ENCODE results near the gene TEX2. TPM values are rescaled to one million over a fixed set of nuclear protein-coding genes. Genes with fewer than 3 reads are reported as not detected.

TEX2 gene
- total RNA-seq, 4 donors from 2014 or later: 35.5 to 41.3 (median 36.9) TPM

DNA sequence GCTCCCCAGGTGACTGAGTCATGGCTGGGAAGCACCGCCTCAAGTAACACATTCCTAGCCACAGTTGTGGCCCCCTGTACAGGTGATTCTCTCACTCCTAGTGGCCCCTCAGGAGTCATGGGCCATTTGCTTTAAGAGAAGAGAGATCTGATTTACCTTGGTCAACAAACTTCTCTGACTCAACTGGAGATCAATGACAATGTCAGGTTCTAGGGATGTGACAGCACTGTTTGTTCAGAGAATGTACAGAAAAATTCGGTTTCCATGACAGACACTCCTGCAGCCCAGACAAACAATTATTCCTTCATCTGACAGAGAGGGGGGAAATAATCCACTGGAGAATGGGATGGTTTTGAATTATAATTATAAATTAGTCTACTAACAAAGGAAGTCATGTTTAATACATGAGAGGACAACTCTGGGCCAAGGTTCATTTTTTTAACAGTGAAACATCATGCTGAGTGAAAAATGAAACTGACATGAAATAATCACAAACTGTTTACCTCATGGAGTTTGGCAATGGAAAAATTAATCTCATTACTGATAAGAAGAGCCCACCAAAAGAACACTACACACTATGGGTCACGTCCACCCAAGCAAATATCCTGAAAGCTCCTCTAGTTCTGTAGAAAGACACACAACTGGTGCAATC lies 142.8 kb downstream of the TEX2 start:
- Histone ChIP-seq H3K27me3 (no peaks in the 10 kb centered on the region), H3K4me1 (peaks cover 43% of the 10 kb centered on the region), H3K4me3 (no peak overlapping the region), H3K9me3 (no peaks in the 10 kb centered on the region), H3K36me3 (peaks cover 4% of the 10 kb centered on the region), H3K27ac (no peak overlapping the region)
- no peak for DNase-seq (ENCODE audit: low spot score in 2 of 2)
- 88% methylated on average over 3 of the region's 3 CpGs for WGBS
- TF ChIP-seq POLR2AphosphoS5 (IDR thresholded peaks at IDR 0.05) (no peak), POLR2A (IDR thresholded peaks at IDR 0.05) (no peak), EP300 (IDR thresholded peaks at IDR 0.05) (no peak)
- TF ChIP-seq, protein P1, sequence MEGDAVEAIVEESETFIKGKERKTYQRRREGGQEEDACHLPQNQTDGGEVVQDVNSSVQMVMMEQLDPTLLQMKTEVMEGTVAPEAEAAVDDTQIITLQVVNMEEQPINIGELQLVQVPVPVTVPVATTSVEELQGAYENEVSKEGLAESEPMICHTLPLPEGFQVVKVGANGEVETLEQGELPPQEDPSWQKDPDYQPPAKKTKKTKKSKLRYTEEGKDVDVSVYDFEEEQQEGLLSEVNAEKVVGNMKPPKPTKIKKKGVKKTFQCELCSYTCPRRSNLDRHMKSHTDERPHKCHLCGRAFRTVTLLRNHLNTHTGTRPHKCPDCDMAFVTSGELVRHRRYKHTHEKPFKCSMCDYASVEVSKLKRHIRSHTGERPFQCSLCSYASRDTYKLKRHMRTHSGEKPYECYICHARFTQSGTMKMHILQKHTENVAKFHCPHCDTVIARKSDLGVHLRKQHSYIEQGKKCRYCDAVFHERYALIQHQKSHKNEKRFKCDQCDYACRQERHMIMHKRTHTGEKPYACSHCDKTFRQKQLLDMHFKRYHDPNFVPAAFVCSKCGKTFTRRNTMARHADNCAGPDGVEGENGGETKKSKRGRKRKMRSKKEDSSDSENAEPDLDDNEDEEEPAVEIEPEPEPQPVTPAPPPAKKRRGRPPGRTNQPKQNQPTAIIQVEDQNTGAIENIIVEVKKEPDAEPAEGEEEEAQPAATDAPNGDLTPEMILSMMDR (IDR thresholded peaks at IDR 0.05): no peak

DNA sequence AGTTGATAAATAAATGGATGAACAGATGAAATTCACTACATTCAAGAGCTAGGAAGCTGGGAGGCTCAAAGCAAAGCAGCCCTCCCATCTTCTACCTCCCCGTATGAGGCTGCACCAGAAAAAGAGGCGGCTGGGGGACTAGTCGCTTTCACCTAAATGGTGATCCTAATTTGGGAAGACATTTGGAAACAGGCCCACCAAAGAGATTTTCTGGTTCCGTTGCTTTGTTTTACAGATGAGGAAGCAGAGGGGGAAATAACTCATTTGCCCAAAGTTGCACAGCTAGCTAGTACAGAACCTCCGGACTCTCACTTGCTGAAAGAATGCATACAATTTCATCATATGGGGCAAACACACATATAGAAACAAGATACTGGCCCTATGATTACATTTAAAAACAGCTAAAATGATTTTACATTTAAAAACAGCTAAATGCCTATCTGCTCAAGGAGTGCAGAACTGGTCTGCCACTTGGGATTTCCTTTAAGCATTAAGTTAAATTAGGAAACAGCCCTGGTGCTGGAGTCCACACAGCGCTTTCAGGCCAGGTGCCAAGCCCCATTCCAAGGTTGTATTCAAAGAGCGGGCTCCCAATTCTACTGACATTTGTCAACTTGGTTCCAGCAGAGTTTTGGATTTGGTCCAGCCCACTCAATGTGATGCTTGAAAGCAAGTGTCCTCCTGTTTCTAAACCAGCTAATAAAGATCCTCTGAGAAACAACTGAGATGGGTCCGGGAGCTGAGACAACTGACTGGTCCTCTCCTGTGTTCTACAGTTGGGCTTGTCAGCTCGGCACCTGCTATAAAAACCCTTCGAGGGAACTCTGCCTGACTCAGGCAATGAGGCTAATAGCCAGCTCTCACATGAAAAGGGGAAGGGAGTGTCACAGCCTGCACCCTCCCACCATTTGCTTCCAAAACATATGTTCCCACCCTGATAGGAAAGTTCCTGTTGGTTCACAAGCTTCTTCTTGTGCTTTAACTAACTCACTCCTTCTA lies 144.8 kb downstream of the TEX2 start:
- DNase-seq (ENCODE audit: low spot score in 2 of 2): no peak

DNA sequence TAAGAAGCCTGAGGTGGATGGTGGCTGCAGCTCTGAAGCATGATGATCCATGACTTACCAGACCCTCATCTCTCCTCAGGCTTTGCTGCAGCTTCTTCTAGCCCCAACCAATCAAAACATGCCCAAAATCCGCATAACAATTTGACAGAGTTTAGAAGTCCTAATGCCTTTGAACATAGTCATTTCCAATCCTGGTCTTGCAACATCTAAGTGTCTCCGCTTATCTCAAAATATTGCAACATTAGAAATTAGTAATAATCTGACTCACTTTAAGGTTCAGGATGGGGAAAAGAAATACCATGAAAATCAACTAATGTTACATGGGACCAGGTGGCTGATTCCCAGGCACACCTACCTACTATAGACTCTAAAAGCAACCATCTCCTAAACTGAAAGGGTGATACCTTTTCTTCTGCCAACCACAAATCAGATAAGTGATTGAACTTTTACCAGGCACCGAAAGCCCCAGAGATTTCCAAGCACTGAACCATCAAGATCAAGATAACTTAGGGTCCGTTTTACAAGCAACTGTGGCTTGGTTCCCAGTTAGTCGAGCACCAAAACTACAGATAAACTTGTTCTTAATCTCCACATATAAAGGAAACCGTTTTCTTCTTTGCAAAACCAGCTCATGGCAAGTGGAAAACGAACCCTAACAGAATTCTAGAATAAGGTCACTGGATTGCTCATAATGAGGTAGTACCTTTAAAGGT lies 147.1 kb downstream of the TEX2 start:
- WGBS: 60% methylated on average over 7 of the region's 7 CpGs
- Histone ChIP-seq H3K4me3 (no peak overlapping the region), H3K9me3 (no peaks in the 10 kb centered on the region), H3K27ac (peak overlapping the region; percentile 71), H3K4me1 (peaks cover 50% of the 10 kb centered on the region), H3K36me3 (no peaks in the 10 kb centered on the region), H3K27me3 (no peaks in the 10 kb centered on the region)
- DNase-seq (ENCODE audit: low spot score in 2 of 2): no peak
- TF ChIP-seq POLR2A (IDR thresholded peaks at IDR 0.05) (no peak), POLR2AphosphoS5 (IDR thresholded peaks at IDR 0.05) (no peak), EP300 (IDR thresholded peaks at IDR 0.05) (no peak)
- TF ChIP-seq, protein P1 (IDR thresholded peaks at IDR 0.05): no peak

More for the DNA sequence above, 144.8 kb downstream of the TEX2 start:
- TF ChIP-seq, protein P1 (IDR thresholded peaks at IDR 0.05): no peak
- TF ChIP-seq POLR2AphosphoS5 (IDR thresholded peaks at IDR 0.05) (no peak), POLR2A (IDR thresholded peaks at IDR 0.05) (no peak), EP300 (IDR thresholded peaks at IDR 0.05) (no peak)
- Histone ChIP-seq H3K9me3 (no peaks in the 10 kb centered on the region), H3K36me3 (peaks cover 4% of the 10 kb centered on the region), H3K27ac (no peak overlapping the region), H3K27me3 (no peaks in the 10 kb centered on the region), H3K4me1 (peaks cover 56% of the 10 kb centered on the region), H3K4me3 (no peak overlapping the region)
- WGBS: 46% methylated on average over 10 of the region's 10 CpGs

DNA sequence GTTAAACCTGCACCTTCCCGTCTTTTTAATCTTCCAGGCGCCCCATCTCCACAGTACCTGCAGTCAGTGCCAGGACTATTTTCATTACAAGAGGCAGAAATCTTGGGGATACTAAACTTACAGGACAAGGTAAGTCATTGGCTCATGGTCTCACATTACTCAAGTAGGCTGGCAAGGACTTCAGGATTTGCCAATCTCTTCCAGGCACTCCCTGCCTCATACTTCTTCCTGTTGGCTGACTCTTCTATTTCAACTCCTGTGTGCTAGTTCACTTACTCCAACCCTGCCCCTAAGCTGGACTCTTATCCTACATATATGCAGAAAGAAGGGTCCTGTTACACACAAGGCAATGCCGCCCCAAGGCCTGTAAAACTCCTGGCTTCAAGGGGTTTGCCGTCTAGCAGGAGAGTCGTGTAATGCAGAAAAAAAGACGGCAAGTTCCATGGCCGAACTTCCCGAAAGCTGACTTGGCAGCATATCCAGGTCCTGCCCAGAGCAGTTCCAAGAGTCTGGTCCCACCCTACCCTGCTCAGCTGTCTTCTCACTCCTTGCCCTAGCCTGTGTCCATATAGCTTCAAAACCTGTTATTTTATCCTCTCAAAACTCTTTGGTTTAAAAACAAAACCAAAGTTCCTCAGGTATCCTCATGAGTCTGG lies 147.9 kb downstream of the TEX2 start:
- no peak for TF ChIP-seq POLR2A (IDR thresholded peaks at IDR 0.05)
- no peak for TF ChIP-seq EP300 (IDR thresholded peaks at IDR 0.05)
- TF ChIP-seq, protein P1 (IDR thresholded peaks at IDR 0.05): no peak
- TF ChIP-seq POLR2AphosphoS5 (IDR thresholded peaks at IDR 0.05): no peak
- peaks cover 52% of the 10 kb centered on the region for H3K4me1 ChIP-seq
- H3K36me3 ChIP-seq: no peaks in the 10 kb centered on the region
- H3K4me3 ChIP-seq: peak overlapping the region; percentile 19
- 50% methylated on average over 8 of the region's 8 CpGs for WGBS
- no peaks in the 10 kb centered on the region for H3K9me3 ChIP-seq
- DNase-seq (ENCODE audit: low spot score in 2 of 2): no peak
- H3K27me3 ChIP-seq: no peaks in the 10 kb centered on the region
- peak overlapping the region; percentile 71 for H3K27ac ChIP-seq
